AG04450 (cell line): Measurements from ENCODE around the gene TAF4B. TPM values are rescaled to one million over a fixed set of nuclear protein-coding genes. Genes with fewer than 3 reads are reported as not detected.

Experiments used
- CTCF ChIA-PET: fragments of 300-600, 350-600 bp; formaldehyde crosslinking; extraction: SDS; loops from one replicate; lab custom pipeline; 2022; ENCODE audit warnings: antibody characterized with exemption, inconsistent platforms; lab: Charles Lee
- POLR2A ChIA-PET: fragments of 350-600 bp; formaldehyde crosslinking; extraction: SDS; loops from one replicate; lab custom pipeline; 2021; ENCODE audit warnings: antibody characterized with exemption, inconsistent platforms; lab: Yijun Ruan, JAX
- DNase-seq: peaks from one replicate; pipeline ENCODE4 v3.0.0-alpha.2; 2011; ENCODE audit warnings: low read depth, low spot score
- H3K27ac ChIP-seq: one replicate; pipeline ENCODE4 v1.5.1; 2012; ENCODE audit warnings: low read depth, low read length, control low read depth
- H3K27me3 ChIP-seq: one replicate; pipeline ENCODE4 v1.6.0; 2012; ENCODE audit warnings: low read length; ENCODE audit not compliant: control insufficient read depth, insufficient read depth
- H3K4me3 ChIP-seq: 2 replicates; pipeline ENCODE4 v1.5.1; 2011; ENCODE audit warnings: mild to moderate bottlenecking, low read depth, low read length, control low read depth
- H3K9me3 ChIP-seq: 2 replicates; pipeline ENCODE4 v1.5.1; 2012; ENCODE audit warnings: low read length; ENCODE audit not compliant: control insufficient read depth, insufficient read depth
- CTCF ChIP-seq: IDR thresholded peaks from 2 replicates; pipeline ENCODE4 v1.5.1; 2011; ENCODE audit warnings: low read depth, low read length, control low read depth, inconsistent platforms
- polyA plus RNA-seq: library from polyadenylated mRNA; depleted of rRNA; stranded (reverse); fragments of >200 nt; gene quantifications from 2 replicates; pipeline ENCODE4 v1.2.3, GENCODE V29; 2011

The TAF4B gene
- polyA plus RNA-seq, 1 experiment, result 0.40 TPM

GRCh38 chr18:26429535-26430226 lies 203.4 kb downstream of the TAF4B start:
- POLR2A ChIA-PET, result no interaction called here
- Histone ChIP-seq H3K27me3 (no peaks in the 10 kb centered on the region), H3K9me3 (no peaks in the 10 kb centered on the region), H3K27ac (no peak overlapping the region), H3K4me3 (no peak overlapping the region)
- no peak for TF ChIP-seq CTCF
- DNase-seq, result peak; percentile 50
- CTCF ChIA-PET, result no interaction called here

DNA sequence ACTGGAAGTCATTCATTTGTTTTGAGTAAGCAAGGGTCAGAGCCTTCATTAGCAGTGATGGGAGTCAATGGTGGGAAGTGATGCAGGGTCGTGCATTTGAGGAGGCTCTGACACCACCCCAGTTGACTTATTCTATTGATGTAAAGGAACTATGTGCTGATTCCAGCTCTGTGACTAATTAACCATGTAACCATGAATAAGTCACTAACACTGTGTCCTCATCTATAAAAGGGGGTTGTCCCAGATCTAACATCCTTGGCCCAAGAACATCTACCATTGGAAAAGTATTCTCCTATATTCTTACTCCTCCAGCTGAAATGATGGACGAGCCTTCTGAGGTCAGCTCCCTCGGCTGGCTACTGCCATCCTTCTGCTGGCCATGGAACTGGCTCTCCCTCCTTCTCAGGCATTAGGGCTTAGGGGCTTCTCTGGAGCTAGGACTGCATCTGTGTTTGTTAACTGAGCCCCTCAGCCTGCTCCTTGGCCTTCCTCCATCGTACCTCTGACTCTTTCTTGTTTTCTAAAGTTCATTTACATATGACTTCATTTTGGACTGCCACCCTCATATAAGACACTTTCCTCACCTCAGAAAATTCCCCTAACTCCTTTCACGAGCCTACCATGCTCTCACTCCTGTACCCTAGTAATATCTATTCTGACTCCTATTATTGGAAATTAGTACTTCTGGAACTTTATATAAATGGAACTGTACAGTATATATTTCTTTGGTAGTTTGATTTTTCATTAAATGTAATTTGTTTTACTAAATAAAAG lies 206.6 kb downstream of the TAF4B start:
- H3K27me3 ChIP-seq, result no peaks in the 10 kb centered on the region
- H3K9me3 ChIP-seq, result no peaks in the 10 kb centered on the region
- POLR2A ChIA-PET, result no interaction called here
- H3K27ac ChIP-seq, result no peak overlapping the region
- DNase-seq, result no peak
- H3K4me3 ChIP-seq, result no peak overlapping the region
- no peak for TF ChIP-seq CTCF
- CTCF ChIA-PET, result no interaction called here

DNA sequence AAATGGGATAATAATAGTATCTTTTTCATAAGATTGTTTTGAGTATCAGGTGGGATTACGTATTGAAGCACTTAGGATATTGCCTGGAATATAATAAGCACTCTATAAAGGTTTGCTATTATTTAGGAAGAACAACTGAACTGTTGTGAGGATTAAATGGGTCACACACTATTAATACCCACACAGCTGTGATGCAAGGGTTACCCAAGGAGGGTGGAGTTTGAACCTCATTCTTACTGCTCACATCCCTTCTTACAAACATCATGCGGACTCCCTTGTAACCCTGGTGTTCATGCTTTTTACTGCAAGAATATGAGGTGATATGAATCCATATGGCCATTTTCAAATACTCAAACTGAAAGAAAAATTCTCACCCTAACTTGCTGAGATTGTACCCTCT lies 208.6 kb downstream of the TAF4B start:
- POLR2A ChIA-PET, result no interaction called here
- no peak for TF ChIP-seq CTCF

GRCh38 chr18:26435415-26436095 lies 209.3 kb downstream of the TAF4B start:
- H3K27ac ChIP-seq, result no peak overlapping the region
- H3K4me3 ChIP-seq, result no peak overlapping the region
- DNase-seq, result no peak
- CTCF ChIA-PET, result interaction anchor here (1.0 kb wide), 1 partner anchor 52 kb away, joined by 4 read pairs; no protein-coding TSS in a partner anchor
- H3K9me3 ChIP-seq, result no peaks in the 10 kb centered on the region
- POLR2A ChIA-PET, result interaction anchor here (1.0 kb wide), 1 partner anchor 45 kb away, joined by 4 read pairs; no protein-coding TSS in a partner anchor
- H3K27me3 ChIP-seq, result no peaks in the 10 kb centered on the region
- TF ChIP-seq CTCF, result no peak

More for the DNA sequence above, 208.6 kb downstream of the TAF4B start:
- Histone ChIP-seq H3K27me3 (no peaks in the 10 kb centered on the region), H3K4me3 (no peak overlapping the region), H3K9me3 (no peaks in the 10 kb centered on the region), H3K27ac (no peak overlapping the region)
- CTCF ChIA-PET, result no interaction called here
- no peak for DNase-seq
